Measurements from ENCODE around the gene TEKT4.
"Not testable (repeated sequence)": the region's sequence is repeated elsewhere in the genome, so short reads cannot be mapped to it uniquely, and the experiment has no call there.

The TEKT4 gene

GRCh38 chr2:94870440-94871225 is 597 bp upstream of the TEKT4 start:
- Histone ChIP-seq H3K4me2 (ENCODE audit: low read length) (no peak overlapping the region), H3K4me3 (ENCODE audit: low read length) (no peak overlapping the region)

GRCh38 chr2:94872088-94872618 is 923 bp downstream of the TEKT4 start:
- H3K9me3 ChIP-seq (replicated peaks; ENCODE audit: low read length) = no peaks in the 10 kb centered on the region
- no peak overlapping the region for H3K4me2 ChIP-seq (ENCODE audit: low read length)
- no peaks in the 10 kb centered on the region for H3K36me3 ChIP-seq (ENCODE audit: insufficient read depth, low read length)
- no peak overlapping the region for H3K9ac ChIP-seq (ENCODE audit: low read depth, low read length)
- peaks cover 7% of the 10 kb centered on the region for H3K27me3 ChIP-seq (ENCODE audit: control insufficient read depth, insufficient read depth, low read length)
- no peaks in the 10 kb centered on the region for H3K4me1 ChIP-seq (ENCODE audit: control insufficient read depth, insufficient read depth, low read length)
- no peak overlapping the region for H3K4me3 ChIP-seq (ENCODE audit: low read length)

More at GRCh38 chr2:94870440-94871225, 597 bp upstream of the TEKT4 start:
- H3K9me3 ChIP-seq (replicated peaks; ENCODE audit: low read length) = no peaks in the 10 kb centered on the region
- no peaks in the 10 kb centered on the region for H3K36me3 ChIP-seq (ENCODE audit: insufficient read depth, low read length)
- H3K27me3 ChIP-seq (ENCODE audit: control insufficient read depth, insufficient read depth, low read length) = peaks cover 7% of the 10 kb centered on the region
- H3K4me1 ChIP-seq (ENCODE audit: control insufficient read depth, insufficient read depth, low read length) = no peaks in the 10 kb centered on the region
- no peak overlapping the region for H3K9ac ChIP-seq (ENCODE audit: low read depth, low read length)

DNA sequence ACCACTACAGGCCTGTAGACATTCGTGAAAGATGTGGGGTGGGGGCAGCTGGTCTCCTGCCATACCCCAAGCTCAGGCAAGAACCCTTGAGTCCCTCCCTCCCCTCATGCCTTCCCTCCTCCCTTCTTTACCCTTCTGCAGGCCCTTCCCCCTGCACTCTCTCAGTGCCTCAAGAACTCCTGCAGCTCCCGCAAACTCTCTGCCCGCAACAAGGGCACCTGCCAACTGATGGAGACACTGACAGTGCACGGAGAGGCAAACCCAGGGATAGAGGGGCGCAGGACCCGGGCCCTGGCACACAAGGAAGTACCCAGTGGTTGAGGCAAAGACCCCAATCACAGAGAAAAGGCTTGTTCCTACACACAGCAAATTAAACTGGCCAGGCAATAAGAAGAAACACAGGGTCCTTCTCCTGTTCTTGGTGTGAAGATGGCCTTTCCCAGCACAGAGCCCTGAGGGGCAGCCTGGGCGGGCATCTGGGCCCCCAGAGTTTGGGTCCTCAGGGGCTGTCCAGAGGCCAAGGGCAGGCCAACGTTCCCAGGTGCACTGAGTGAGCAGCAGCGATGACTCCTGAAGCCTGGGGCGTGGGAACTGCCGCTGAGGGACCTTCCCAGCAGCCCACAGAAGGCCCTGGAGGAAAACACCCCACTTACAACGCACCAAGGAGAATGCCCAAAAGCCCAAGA is 1.6 kb downstream of the TEKT4 start:
- H3K9me3 ChIP-seq (replicated peaks; ENCODE audit: low read length) = no peaks in the 10 kb centered on the region

DNA sequence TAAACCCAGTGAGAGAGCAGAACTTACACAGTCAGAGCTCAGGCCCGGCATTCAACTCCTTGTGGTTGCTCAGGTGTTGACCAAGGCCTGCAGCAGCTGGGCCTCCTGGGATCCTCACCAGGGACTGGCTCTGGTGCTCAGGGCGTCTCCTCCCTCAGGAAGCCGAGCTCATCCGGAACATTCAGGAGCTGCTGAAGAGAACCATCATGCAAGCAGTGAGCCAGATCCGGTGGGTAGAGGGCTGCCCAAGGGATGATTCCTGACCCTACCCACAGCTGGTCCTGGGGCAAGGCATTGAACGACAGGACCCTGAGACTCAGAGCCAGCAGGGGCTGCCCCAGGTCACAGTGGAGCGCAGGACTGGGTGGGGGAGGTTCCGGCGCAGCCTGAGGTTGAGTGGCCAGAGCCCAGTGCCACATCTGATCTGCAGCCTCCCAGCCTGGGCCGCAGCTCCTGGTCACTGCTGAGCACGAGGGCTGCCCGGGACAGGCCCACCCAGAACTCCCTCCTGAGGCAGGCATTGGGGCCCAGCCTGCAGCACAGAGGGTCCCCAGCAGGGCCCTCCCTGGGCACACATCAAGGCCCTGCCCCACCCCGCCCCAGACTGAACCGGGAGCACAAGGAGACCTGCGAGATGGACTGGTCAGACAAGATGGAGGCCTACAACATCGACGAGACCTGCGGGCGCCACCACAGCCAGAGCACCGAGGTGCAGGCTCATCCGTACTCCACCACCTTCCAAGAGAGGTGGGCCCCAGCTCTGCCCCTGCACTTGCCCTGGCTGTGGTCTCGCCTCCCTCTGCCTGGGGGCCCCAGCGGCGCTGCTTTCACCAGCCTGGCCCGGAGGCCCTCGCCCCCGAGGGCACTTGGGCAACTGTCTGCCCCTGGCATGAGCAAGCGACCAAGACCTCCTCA is 2.4 kb downstream of the TEKT4 start:
- Histone ChIP-seq H3K4me3 (ENCODE audit: low read length) (no peak overlapping the region), H3K27me3 (ENCODE audit: control insufficient read depth, insufficient read depth, low read length) (peaks cover 7% of the 10 kb centered on the region), H3K9ac (ENCODE audit: low read depth, low read length) (no peak overlapping the region), H3K36me3 (ENCODE audit: insufficient read depth, low read length) (no peaks in the 10 kb centered on the region), H3K9me3 (replicated peaks; ENCODE audit: low read length) (no peaks in the 10 kb centered on the region), H3K4me2 (ENCODE audit: low read length) (no peak overlapping the region), H3K4me1 (ENCODE audit: control insufficient read depth, insufficient read depth, low read length) (no peaks in the 10 kb centered on the region)

More for the DNA sequence above, 1.6 kb downstream of the TEKT4 start:
- no peak overlapping the region for H3K9ac ChIP-seq (ENCODE audit: low read depth, low read length)
- no peak overlapping the region for H3K4me2 ChIP-seq (ENCODE audit: low read length)
- no peaks in the 10 kb centered on the region for H3K36me3 ChIP-seq (ENCODE audit: insufficient read depth, low read length)
- peaks cover 7% of the 10 kb centered on the region for H3K27me3 ChIP-seq (ENCODE audit: control insufficient read depth, insufficient read depth, low read length)
- H3K4me1 ChIP-seq (ENCODE audit: control insufficient read depth, insufficient read depth, low read length) = no peaks in the 10 kb centered on the region
- no peak overlapping the region for H3K4me3 ChIP-seq (ENCODE audit: low read length)

DNA sequence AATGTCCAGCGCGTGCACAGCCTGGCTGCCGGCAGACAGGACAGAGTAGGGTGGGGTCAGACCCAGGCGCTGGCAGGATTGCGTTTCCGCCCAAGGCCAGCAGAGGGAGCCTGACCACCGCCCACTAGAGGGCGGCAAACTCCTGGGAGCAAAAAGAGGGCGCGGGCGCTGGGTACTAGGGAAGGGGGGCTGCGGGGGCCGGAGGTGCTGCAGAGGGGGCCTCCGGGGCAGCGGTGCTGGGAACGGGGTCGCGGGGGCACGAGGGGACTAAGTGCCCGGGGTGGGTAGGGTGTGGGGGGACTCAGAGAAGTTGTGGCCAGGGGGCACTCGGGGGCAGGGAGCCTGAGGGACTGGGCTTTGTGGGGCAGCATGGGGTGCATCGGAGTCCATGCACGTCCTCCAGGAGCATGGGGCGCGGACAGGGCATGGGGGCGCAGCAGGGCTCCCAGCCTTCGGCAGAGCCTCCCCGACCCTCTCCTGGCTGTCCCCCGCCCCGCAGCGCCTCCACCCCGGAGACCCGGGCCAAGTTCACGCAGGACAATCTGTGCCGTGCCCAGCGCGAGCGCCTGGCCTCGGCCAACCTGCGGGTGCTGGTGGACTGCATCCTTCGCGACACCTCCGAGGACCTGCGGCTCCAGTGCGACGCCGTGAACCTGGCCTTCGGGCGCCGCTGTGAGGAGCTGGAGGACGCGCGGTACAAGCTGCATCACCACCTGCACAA is 3.2 kb downstream of the TEKT4 start:
- peaks cover 7% of the 10 kb centered on the region for H3K27me3 ChIP-seq (ENCODE audit: control insufficient read depth, insufficient read depth, low read length)
- H3K4me1 ChIP-seq (ENCODE audit: control insufficient read depth, insufficient read depth, low read length) = no peaks in the 10 kb centered on the region
- H3K4me2 ChIP-seq (ENCODE audit: low read length) = no peak overlapping the region
- H3K9ac ChIP-seq (ENCODE audit: low read depth, low read length) = no peak overlapping the region
- no peaks in the 10 kb centered on the region for H3K36me3 ChIP-seq (ENCODE audit: insufficient read depth, low read length)
- H3K9me3 ChIP-seq (replicated peaks; ENCODE audit: low read length) = no peaks in the 10 kb centered on the region
- H3K4me3 ChIP-seq (ENCODE audit: low read length) = no peak overlapping the region

- no peaks in the 10 kb centered on the region for H3K4me1 ChIP-seq (ENCODE audit: control insufficient read depth, insufficient read depth, low read length)
- H3K9ac ChIP-seq (ENCODE audit: low read depth, low read length) = no peak overlapping the region
- H3K4me3 ChIP-seq (ENCODE audit: low read length) = no peak overlapping the region
- no peaks in the 10 kb centered on the region for H3K9me3 ChIP-seq (replicated peaks; ENCODE audit: low read length)
- H3K36me3 ChIP-seq (ENCODE audit: insufficient read depth, low read length) = no peaks in the 10 kb centered on the region
- no peak overlapping the region for H3K4me2 ChIP-seq (ENCODE audit: low read length)
- peaks cover 7% of the 10 kb centered on the region for H3K27me3 ChIP-seq (ENCODE audit: control insufficient read depth, insufficient read depth, low read length)
Measured at GRCh38 chr2:94875064-94875819, 4.0 kb downstream of the TEKT4 start.

- no peak overlapping the region for H3K4me2 ChIP-seq (ENCODE audit: low read length)
- H3K27me3 ChIP-seq (ENCODE audit: control insufficient read depth, insufficient read depth, low read length) = peaks cover 3% of the 10 kb centered on the region
- no peaks in the 10 kb centered on the region for H3K36me3 ChIP-seq (ENCODE audit: insufficient read depth, low read length)
- H3K4me3 ChIP-seq (ENCODE audit: low read length) = no peak overlapping the region
- H3K9ac ChIP-seq (ENCODE audit: low read depth, low read length) = no peak overlapping the region
- no peaks in the 10 kb centered on the region for H3K4me1 ChIP-seq (ENCODE audit: control insufficient read depth, insufficient read depth, low read length)
- no peaks in the 10 kb centered on the region for H3K9me3 ChIP-seq (replicated peaks; ENCODE audit: low read length)
Measured at GRCh38 chr2:94875820-94876522, 4.7 kb downstream of the TEKT4 start.

- Histone ChIP-seq H3K4me3 (ENCODE audit: low read length) (no peak overlapping the region), H3K9me3 (replicated peaks; ENCODE audit: low read length) (no peaks in the 10 kb centered on the region), H3K4me2 (ENCODE audit: low read length) (no peak overlapping the region), H3K36me3 (ENCODE audit: insufficient read depth, low read length) (no peaks in the 10 kb centered on the region), H3K4me1 (ENCODE audit: control insufficient read depth, insufficient read depth, low read length) (no peaks in the 10 kb centered on the region), H3K9ac (ENCODE audit: low read depth, low read length) (no peak overlapping the region), H3K27me3 (ENCODE audit: control insufficient read depth, insufficient read depth, low read length) (no peaks in the 10 kb centered on the region)
Measured at GRCh38 chr2:94876523-94876863, 5.3 kb downstream of the TEKT4 start.

GRCh38 chr2:94877129-94877528 is 5.9 kb downstream of the TEKT4 start:
- Histone ChIP-seq H3K9ac (ENCODE audit: low read depth, low read length) (no peak overlapping the region), H3K4me2 (ENCODE audit: low read length) (no peak overlapping the region), H3K4me3 (ENCODE audit: low read length) (no peak overlapping the region), H3K9me3 (replicated peaks; ENCODE audit: low read length) (no peaks in the 10 kb centered on the region), H3K27me3 (ENCODE audit: control insufficient read depth, insufficient read depth, low read length) (no peaks in the 10 kb centered on the region), H3K36me3 (ENCODE audit: insufficient read depth, low read length) (no peaks in the 10 kb centered on the region), H3K4me1 (ENCODE audit: control insufficient read depth, insufficient read depth, low read length) (no peaks in the 10 kb centered on the region)

DNA sequence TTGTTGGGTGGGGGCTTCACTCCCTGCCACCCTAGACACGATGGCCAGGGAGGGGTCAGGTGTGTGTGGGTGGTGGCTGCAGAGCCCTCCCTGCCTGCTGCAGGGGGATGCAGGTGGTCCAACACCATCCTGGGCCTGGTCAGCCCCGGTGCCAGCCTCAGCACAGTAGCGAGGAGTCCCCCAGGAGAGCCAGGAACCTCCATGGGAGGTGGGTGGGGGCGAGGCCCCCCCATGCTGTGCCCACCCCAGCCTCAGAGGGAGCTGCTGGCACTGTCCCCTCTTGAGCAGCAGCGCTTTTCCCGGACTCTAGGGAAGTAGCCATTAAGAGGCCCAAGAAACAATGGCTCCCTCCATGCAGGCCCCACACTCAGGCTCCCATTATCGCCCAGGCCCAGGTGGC is 7.3 kb downstream of the TEKT4 start:
- H3K9me3 ChIP-seq (replicated peaks; ENCODE audit: low read length) = not testable (repeated sequence)

More for the DNA sequence above, 7.3 kb downstream of the TEKT4 start:
- not testable (repeated sequence) for H3K36me3 ChIP-seq (ENCODE audit: insufficient read depth, low read length); H3K4me2 ChIP-seq (ENCODE audit: low read length); H3K4me3 ChIP-seq (ENCODE audit: low read length); H3K27me3 ChIP-seq (ENCODE audit: control insufficient read depth, insufficient read depth, low read length); H3K9ac ChIP-seq (ENCODE audit: low read depth, low read length); H3K4me1 ChIP-seq (ENCODE audit: control insufficient read depth, insufficient read depth, low read length)

Data from skeletal muscle satellite cell (primary cell).